GM12892 (cell line): Measurements from ENCODE around the gene AAMP.

Source experiments
- DNase-seq: peaks from one replicate; pipeline ENCODE4 v3.0.0; 2011; ENCODE audit not compliant: insufficient read length
- FAIRE-seq: peaks from 2 replicates; lab custom pipeline; 2011; peaks lifted over from hg19 to GRCh38; lab: Jason Lieb, UNC
- POLR2A ChIP-seq: IDR thresholded peaks from 2 replicates; pipeline ENCODE4 v1.6.1; 2011; ENCODE audit warnings: low read depth, low read length, control low read depth
- POLR2AphosphoS5 ChIP-seq: IDR thresholded peaks from 2 replicates; pipeline ENCODE4 v1.6.1; 2011; ENCODE audit warnings: low read depth, low read length, control low read depth
- TAF1 ChIP-seq: IDR thresholded peaks from 2 replicates; pipeline ENCODE4 v1.6.1; 2011; ENCODE audit warnings: low read depth, mild to moderate bottlenecking, control low read depth, low read length, borderline replicate concordance

The AAMP gene

DNA sequence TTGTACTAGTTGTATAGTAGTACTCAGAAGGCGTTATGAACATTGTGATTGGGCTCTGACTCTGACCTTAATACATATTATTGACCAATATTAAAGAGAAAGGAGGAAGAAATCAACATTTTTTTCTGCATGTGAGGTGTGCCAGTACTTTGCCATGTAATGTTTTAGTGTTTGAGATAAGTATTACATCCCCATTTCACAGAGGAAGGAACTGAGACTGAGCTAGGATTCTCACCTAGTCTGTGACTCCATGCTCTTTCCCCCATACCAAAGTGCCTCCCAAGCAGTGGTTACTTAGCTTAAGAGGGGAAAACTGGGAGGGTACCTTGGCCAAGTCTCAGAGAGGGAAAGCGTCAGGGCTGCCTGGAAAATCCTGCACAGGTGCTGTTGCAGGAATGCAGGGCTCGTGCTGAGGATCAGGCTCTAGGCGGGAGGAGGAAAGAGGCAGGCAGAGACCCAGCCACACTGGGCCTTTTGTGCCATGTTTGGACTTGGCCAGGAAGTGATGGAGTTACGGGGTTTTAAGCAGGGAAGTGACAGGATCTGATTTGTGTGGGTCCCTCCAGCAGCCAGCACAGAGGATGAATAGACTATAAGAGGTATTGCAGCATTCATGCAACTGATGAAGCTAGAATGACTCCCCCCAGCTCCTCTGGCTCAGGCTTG, 2.1 kb upstream of the AAMP start:
- DNase-seq, result no peak
- TF ChIP-seq POLR2AphosphoS5 (no peak), POLR2A (no peak), TAF1 (no peak)
- no peak for FAIRE-seq

DNA sequence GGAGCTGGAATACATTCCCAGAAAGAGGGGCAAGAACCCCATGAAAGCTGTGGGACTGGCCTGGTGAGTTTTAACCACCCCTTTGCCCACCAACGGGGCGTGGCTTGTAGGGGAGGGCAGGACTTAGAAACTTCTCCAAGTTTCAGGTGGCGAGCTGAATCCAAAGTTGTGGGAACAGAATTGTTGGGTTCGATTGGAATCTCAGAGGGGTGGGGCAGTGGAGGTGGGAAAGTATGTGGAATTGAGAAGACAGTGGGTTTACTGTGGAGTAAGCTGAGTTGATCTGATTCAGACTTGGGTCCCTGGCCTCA, 1.5 kb upstream of the AAMP start:
- FAIRE-seq, result no peak
- DNase-seq, result no peak
- TF ChIP-seq TAF1 (no peak), POLR2AphosphoS5 (no peak)

DNA sequence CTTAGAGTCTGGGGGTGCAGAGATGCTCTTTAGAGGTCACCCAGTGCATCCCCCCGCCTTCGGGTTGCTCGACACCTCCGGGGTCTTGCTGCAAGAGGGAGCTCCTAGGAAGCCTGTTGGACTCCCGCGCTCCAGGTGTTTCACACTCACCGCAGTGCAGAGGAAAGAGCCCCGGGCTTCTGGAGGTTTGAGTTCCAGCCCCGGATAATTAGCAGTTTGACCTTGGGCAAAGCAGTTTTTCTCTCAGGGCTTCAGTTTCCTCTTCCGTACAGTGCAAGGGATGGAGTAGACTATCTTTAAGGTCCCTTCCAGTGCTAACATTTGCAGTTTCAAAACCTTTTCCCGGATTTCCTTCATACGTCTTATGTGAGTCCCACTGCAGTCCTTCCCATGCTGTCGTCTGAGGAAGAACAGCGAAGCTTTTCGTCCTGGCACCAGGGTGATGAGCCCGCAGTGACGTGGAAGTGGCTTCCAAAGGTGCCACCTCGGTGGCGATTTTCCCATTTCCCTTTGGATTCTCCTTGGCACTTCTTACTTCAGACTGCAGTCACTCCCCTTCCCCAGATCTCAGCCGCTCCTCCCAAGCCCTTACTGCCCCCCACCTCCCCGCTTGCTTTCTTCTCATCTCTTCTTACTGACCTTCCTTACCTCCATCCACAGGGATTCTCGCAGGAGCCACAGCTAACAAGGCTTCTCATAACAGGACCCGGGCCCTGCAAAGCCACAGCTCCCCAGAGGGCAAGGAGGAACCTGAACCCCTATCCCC, 967 bp upstream of the AAMP start:
- TF ChIP-seq TAF1 (no peak), POLR2A (no peak), POLR2AphosphoS5 (no peak)
- no peak for DNase-seq
- FAIRE-seq, result no peak

DNA sequence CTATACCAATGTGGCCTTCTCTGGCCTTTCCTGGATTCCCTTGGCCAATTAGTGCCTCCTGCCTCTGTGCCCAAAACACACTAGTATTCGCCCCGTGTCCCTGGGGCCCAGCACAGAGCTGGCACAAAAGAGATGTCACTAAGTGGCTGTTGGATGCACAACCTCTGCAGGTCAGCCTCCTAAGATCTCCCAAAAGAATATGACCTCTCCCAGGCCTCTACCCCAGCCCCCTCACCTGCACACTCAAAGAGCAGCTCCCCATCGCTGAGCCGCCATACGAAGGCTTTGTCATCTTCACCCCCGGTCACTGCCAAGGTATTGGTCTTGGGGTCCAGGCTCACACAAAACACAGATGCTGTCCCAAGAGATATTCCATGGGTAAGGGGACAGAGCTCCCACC, 2.7 kb downstream of the AAMP start:
- no peak for TF ChIP-seq TAF1
- FAIRE-seq (no peak), DNase-seq (no peak)

DNA sequence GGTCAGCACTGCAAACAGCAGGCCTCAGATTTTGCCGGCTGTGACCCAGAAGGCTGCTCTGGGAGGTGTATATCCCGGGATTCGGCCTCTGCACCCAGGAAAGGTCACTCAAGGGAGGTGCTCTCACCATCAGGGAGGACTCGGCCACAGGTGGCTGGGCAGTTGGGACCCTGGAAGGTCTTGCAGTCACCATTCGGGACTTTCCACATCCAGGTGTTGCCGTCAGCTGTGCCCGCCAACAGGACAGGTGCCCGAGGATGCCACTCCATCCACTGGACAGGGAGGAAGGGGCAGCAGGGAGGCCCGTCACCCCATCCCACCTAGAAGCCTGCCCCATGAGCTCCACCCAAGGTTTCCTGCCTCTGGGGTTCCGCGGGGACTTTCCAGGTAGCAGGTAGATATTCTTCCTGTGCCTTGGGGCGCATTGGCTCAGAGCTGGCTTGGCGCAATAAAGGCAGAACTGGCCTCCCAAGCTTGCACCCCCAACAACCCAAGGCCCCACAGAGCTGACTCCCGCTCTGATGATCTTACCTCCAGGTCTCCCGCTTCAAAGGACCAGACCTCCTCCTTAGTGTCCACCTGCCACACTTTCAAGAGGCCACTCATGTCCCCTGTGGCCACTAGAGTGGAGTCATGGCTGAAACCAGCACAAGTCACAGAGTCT, 3.5 kb downstream of the AAMP start:
- TF ChIP-seq POLR2AphosphoS5 (no peak), TAF1 (no peak), POLR2A (no peak)
- FAIRE-seq, result no peak
- DNase-seq, result no peak

DNA sequence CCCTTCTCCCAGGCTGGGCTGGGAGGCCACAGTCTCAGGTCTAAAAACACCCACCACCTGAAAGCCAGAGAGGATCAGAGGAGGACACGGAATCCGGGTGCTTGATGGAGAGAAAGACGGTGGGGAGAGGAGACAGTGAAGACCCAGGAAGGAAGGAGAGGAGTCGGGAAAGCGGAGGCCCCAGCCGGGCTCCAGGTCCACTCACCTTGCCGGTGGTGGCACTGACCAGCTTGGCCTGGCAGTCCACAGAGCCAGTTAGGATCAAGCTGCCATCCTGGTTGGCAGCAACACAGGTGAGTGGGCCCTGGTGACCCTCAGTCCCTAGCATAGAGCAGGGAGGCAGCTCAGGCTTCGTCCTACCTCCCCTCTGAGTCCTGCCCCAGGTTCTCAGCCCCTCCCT, 4.3 kb downstream of the AAMP start:
- TF ChIP-seq POLR2A, result no peak
- no peak for TF ChIP-seq TAF1
- no peak for TF ChIP-seq POLR2AphosphoS5
- FAIRE-seq (no peak), DNase-seq (no peak)

DNA sequence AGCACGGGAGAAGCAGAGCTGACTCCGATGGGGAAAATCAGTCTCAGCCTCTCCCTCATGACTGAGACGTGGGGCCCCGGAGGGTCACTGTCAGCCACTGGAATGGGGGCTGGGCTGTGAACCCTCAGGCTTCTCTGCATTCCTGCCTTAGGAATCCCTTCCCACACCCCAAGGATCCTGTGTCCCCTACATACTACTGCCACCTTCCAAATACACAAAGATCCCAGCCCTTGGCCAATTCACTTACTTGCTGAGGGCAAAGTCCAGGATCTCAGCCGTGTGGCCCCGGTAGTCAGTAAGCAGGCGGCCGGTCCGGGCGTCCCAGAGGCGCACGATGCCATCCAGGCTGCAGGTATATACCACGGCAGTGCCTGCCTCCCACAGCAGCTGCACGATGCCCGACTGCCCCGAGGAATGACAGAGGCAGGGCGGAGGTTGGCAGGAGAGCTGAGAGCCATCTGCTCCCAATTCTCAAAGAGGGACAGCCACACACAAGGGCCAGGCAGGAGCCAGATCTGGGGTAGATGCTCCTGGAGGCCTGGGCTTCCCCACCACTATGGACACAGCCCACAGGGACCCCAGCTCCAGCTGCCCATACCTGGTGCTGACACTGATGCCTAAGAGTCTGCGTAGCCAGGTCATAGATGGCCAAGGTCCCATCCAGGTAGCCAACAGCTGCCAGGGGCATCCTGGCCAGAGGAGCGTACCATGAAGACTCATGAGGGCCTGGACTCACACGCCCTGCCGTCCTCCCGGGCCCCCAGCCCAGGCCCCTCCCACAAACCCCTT, 5.0 kb downstream of the AAMP start:
- DNase-seq, result no peak
- TF ChIP-seq POLR2AphosphoS5, result no peak
- TF ChIP-seq TAF1, result no peak
- no peak for TF ChIP-seq POLR2A
- FAIRE-seq, result no peak

DNA sequence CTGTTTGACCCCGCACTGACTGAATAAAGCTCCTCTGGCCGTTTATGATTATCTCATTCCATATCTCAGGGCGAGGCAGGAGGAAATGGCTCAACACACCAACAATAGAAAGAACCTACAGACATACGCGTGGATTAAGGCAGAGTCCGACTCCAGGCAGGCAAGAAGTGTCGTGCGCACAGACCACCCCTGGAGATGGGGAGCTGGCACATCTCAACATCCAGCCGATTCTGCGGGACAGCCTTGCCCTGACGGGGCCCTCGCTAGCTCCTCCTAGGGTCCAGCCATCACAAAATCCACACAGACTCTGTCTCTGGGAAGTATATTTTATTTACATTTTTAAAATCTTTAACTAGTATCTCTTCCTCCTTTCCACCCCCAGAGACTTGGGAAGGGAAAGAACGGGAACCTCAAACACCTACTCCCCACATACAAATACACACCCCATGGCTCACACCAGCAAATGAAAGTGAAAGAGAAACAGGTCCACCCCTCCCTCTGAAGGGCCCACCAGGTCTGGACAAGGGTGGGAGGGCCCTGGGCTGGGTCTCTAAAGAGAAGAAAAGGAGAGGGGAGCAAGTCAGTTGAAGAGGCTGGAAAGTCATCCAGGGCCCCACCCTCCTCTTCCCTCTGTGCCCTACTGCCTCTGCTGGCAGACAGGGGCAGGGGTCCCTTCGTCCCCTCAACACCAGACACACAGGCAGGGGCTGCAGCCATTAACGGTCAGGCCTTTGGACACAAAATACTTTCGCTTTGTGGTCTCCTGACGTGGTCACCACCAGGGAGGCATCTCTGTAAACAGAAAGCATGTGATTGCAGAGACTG, 5.9 kb downstream of the AAMP start:
- TF ChIP-seq POLR2AphosphoS5, result no peak
- DNase-seq, result no peak
- FAIRE-seq, result no peak

DNA sequence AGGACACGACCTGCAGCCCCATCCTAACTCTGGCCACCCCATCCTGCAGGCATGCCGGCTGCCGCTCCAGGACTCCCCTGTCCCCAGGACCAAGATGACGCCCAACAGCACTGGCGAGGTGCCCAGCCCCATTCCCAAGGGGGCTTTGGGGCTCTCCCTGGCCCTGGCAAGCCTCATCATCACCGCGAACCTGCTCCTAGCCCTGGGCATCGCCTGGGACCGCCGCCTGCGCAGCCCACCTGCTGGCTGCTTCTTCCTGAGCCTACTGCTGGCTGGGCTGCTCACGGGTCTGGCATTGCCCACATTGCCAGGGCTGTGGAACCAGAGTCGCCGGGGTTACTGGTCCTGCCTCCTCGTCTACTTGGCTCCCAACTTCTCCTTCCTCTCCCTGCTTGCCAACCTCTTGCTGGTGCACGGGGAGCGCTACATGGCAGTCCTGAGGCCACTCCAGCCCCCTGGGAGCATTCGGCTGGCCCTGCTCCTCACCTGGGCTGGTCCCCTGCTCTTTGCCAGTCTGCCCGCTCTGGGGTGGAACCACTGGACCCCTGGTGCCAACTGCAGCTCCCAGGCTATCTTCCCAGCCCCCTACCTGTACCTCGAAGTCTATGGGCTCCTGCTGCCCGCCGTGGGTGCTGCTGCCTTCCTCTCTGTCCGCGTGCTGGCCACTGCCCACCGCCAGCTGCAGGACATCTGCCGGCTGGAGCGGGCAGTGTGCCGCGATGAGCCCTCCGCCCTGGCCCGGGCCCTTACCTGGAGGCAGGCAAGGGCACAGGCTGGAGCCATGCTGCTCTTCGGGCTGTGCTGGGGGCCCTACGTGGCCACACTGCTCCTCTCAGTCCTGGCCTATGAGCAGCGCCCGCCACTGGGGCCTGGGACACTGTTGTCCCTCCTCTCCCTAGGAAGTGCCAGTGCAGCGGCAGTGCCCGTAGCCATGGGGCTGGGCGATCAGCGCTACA, 7.0 kb downstream of the AAMP start:
- DNase-seq, result no peak
- 0 out of 2 replicates have a peak, but pooled peaks have one; percentile 24 for TF ChIP-seq POLR2AphosphoS5
- no peak for TF ChIP-seq POLR2A
- TF ChIP-seq TAF1, result no peak
- no peak for FAIRE-seq

DNA sequence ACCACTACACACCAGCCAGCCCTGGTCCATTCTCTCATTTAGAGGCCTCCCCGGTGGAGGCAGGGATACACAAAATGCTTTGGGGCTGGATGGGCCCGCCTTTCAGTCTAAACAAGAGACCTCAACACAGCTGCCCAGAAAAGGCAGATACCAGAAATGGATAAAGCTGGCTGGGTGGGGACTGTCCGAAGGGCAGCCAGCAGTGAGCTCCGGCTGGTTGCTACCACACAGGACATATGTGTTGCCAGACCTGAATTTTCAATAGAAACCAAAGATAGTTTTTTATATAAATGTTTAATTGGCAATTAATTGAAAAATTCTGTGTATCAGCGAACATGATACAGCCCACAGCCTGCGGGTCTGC, 7.7 kb downstream of the AAMP start:
- no peak for DNase-seq
- no peak for FAIRE-seq
- TF ChIP-seq TAF1 (no peak), POLR2A (no peak), POLR2AphosphoS5 (no peak)
